Fibroblast of pulmonary artery (primary cell): ENCODE measurements around the gene GRIK1.

Experiments used
- DNase-seq: peaks from one replicate; pipeline ENCODE4 v3.0.0-alpha.2; 2010; ENCODE audit warnings: low read depth
- H3K4me3 ChIP-seq: replicated peaks from 2 replicates; pipeline ENCODE4 v1.5.1; 2011; ENCODE audit warnings: low read depth, mild to moderate bottlenecking, control low read depth, low read length, moderate library complexity
- CTCF ChIP-seq: IDR thresholded peaks from 2 replicates; pipeline ENCODE4 v1.5.1; 2011; ENCODE audit warnings: mild to moderate bottlenecking, control low read depth, low read length, inconsistent platforms; ENCODE audit errors: missing control alignments

The GRIK1 gene

GRCh38 chr21:29708401-29708800 lies 231.4 kb downstream of the GRIK1 start:
- no peak for DNase-seq
- no peak for TF ChIP-seq CTCF
- no peak overlapping the region for H3K4me3 ChIP-seq

- peak; percentile 54 for DNase-seq
- no peak for TF ChIP-seq CTCF
- no peak overlapping the region for H3K4me3 ChIP-seq
Measured at GRCh38 chr21:29704719-29705118, 235.1 kb downstream of the GRIK1 start.

GRCh38 chr21:29701676-29702075 lies 238.1 kb downstream of the GRIK1 start:
- no peak overlapping the region for H3K4me3 ChIP-seq
- no peak for TF ChIP-seq CTCF
- no peak for DNase-seq

GRCh38 chr21:29697555-29698193 lies 242.1 kb downstream of the GRIK1 start:
- peak; percentile 18 for DNase-seq
- H3K4me3 ChIP-seq: no peak overlapping the region
- TF ChIP-seq CTCF: no peak

GRCh38 chr21:29696937-29697336 lies 242.9 kb downstream of the GRIK1 start:
- no peak for DNase-seq
- TF ChIP-seq CTCF: no peak
- no peak overlapping the region for H3K4me3 ChIP-seq

GRCh38 chr21:29691616-29692491 lies 247.9 kb downstream of the GRIK1 start:
- TF ChIP-seq CTCF: no peak

GRCh38 chr21:29689753-29690152 lies 250.0 kb downstream of the GRIK1 start:
- no peak for TF ChIP-seq CTCF
- no peak overlapping the region for H3K4me3 ChIP-seq
- DNase-seq: no peak

More at GRCh38 chr21:29691616-29692491, 247.9 kb downstream of the GRIK1 start:
- DNase-seq: no peak
- no peak overlapping the region for H3K4me3 ChIP-seq
